B cell (primary cell): Measurements from ENCODE around the gene ZEB2.

ENCODE experiments used
- EZH2 ChIP-seq: IDR thresholded peaks from 2 replicates; pipeline ENCODE4 v1.6.1; 2012; ENCODE audit warnings: borderline replicate concordance, low read depth, mild to moderate bottlenecking, moderate library complexity, low read length; ENCODE audit not compliant: insufficient read depth, poor library complexity, severe bottlenecking
- TF ChIP-seq, protein P1 (sequence below): fragments of 200-600 bp; IDR thresholded peaks from one replicate; pipeline ENCODE4 v1.8.0; 2022; ENCODE audit warnings: antibody characterized with exemption, mild to moderate bottlenecking

DNA sequence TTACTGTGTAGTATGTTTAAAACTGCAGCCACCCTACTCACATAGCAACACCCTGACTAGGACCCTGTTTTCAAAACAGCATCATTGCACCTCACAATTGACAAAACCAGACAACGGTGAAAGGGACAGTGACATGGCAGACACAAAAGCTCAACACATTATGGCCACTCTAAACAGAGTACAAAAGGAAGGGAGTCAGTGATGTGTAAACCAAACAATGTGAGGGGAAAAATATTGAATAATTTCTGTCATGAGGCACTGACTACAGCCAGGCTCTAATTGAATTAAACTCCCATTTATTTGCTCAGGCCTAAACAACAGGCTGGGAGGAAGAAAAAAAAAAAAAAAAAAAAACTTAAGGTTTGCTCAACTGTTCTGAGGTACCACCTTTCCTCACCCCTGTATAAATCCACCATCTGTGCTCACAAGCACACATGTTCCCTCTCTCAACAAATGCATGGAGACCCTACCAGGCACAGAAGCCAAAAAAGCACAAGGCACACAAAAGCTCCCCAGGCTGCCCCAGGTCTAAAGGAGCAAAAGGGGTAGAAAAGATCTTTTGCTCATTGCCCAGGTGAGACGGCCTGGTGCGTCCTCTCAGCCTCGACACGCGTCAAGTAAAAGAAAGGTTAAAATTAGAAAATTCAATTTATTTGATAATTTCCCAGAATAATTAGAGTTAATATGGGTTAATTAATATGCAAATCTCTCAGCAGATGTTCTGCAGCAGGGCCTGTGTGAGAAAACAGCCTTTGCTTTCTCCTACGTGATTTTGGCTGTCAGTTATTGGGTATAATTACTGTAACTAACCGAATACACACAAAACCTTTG lies 80.9 kb downstream of the ZEB2 start:
- TF ChIP-seq EZH2, result no peak
- TF ChIP-seq, protein P1, sequence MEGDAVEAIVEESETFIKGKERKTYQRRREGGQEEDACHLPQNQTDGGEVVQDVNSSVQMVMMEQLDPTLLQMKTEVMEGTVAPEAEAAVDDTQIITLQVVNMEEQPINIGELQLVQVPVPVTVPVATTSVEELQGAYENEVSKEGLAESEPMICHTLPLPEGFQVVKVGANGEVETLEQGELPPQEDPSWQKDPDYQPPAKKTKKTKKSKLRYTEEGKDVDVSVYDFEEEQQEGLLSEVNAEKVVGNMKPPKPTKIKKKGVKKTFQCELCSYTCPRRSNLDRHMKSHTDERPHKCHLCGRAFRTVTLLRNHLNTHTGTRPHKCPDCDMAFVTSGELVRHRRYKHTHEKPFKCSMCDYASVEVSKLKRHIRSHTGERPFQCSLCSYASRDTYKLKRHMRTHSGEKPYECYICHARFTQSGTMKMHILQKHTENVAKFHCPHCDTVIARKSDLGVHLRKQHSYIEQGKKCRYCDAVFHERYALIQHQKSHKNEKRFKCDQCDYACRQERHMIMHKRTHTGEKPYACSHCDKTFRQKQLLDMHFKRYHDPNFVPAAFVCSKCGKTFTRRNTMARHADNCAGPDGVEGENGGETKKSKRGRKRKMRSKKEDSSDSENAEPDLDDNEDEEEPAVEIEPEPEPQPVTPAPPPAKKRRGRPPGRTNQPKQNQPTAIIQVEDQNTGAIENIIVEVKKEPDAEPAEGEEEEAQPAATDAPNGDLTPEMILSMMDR, result no peak
